Muscle layer of duodenum (tissue), 2 donors: ENCODE results near the gene HOXD11.
A peak's percentile ranks its signal among the peaks of the same experiment; 100 is the strongest.

Source experiments
- H3K27ac ChIP-seq: one replicate; pipeline ENCODE4 v1.7.0; 2013; ENCODE audit warnings: mild to moderate bottlenecking, low read length
- H3K27me3 ChIP-seq: one replicate; pipeline ENCODE4 v1.7.0; 2013; ENCODE audit warnings: low read depth, mild to moderate bottlenecking, control low read depth, low read length
- H3K36me3 ChIP-seq, 2 donors: one replicate each; pipeline ENCODE4 v1.7.0; 2013; ENCODE audit warnings: low read length in 2 of 2, control low read depth in 1 of 2, mild to moderate bottlenecking in 1 of 2; ENCODE audit not compliant: insufficient read depth in 2 of 2, control insufficient read depth in 1 of 2
- H3K4me1 ChIP-seq, 2 donors: one replicate each; pipeline ENCODE4 v1.7.0; 2013; ENCODE audit warnings: low read length in 2 of 2, mild to moderate bottlenecking in 2 of 2, control low read depth in 1 of 2, moderate library complexity in 1 of 2; ENCODE audit not compliant: insufficient read depth in 2 of 2, control insufficient read depth in 1 of 2
- H3K4me3 ChIP-seq, 2 donors: one replicate each; pipeline ENCODE4 v1.7.0; 2013; ENCODE audit warnings: low read length in 2 of 2, low read depth in 1 of 2, mild to moderate bottlenecking in 1 of 2
- H3K9me3 ChIP-seq, 2 donors: one replicate each; pipeline ENCODE4 v1.7.0; 2013; ENCODE audit warnings: low read length in 2 of 2, control low read depth in 1 of 2, mild to moderate bottlenecking in 1 of 2; ENCODE audit not compliant: control insufficient read depth in 1 of 2
- donor health status: healthy.

The HOXD11 gene

GRCh38 chr2:176135035-176135440, 28.0 kb downstream of the HOXD11 start:
- Histone ChIP-seq H3K27me3 (peaks cover 86% of the 10 kb centered on the region), H3K4me3 (no peak overlapping the region), H3K9me3 (peaks cover 0 to 5% of the 10 kb centered on the region in 2 donors), H3K27ac (no peak overlapping the region), H3K4me1 (peaks cover 0 to 14% of the 10 kb centered on the region in 2 donors), H3K36me3 (no peaks in the 10 kb centered on the region)

DNA sequence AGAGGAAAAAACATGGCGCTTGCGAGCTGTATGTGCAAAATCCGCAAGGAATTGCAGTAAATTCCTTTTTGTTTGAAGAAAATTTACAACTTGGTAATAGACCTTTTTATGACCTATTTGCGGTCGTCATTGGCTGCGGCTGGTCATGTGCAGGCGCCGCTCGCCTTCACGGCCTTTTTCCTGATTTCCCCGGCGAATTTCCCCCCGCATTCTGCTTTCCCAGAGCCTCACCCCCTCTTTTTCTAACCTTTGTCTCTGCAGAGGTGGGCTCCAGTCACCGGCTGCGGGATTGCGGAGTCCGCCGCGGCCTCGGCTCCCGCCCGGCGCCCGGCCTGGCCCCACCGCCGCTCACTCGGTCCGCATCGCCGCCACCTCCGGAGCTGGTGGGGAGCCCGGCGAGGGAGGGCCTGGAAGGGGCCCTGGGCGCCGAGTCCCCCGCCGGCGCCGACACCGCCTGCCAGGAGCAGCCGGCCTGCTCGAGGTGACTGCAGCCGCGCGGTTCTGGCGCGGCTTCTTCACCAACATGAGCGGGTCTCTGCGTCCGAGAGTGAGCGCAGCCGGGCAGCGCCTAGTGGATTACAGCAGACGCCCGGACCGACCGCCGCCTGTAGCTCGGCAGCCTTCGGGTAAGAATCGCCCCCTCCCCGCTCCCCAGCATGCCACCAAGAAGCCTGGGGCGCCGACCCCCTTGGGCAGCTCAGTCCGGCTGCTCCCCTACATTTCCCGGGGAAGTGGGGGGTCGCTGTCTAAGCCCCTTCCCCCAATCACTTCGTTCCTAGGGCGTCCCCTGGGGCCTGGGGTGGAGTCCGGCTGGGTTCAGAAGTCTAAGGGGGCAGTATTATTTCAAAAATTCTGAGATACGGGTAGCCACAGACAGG, 29.5 kb downstream of the HOXD11 start:
- Histone ChIP-seq H3K27ac (no peak overlapping the region), H3K27me3 (peaks cover 86% of the 10 kb centered on the region), H3K36me3 (no peaks in the 10 kb centered on the region), H3K9me3 (peaks cover 0 to 5% of the 10 kb centered on the region in 2 donors), H3K4me3 (peak overlapping the region; percentile 51 to 61), H3K4me1 (peaks cover 0 to 19% of the 10 kb centered on the region in 2 donors)

- H3K27me3 ChIP-seq, result peaks cover 83% of the 10 kb centered on the region
Measured at GRCh38 chr2:176137252-176137580, 30.1 kb downstream of the HOXD11 start.

DNA sequence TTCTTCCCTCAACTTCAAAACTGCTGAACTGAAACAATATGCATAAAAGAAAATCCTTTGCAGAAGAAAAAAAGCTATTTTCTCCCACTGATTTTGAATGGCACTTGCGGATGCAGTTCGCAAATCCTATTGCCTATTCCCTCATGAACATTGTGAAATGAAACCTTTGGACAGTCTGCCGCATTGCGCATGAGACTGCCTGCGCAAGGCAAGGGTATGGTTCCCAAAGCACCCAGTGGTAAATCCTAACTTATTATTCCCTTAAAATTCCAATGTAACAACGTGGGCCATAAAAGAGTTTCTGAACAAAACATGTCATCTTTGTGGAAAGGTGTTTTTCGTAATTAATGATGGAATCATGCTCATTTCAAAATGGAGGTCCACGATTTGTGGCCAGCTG, 30.8 kb downstream of the HOXD11 start:
- Histone ChIP-seq H3K36me3 (no peaks in the 10 kb centered on the region), H3K27ac (no peak overlapping the region), H3K4me1 (peaks cover 0 to 19% of the 10 kb centered on the region in 2 donors), H3K9me3 (peaks cover 0 to 5% of the 10 kb centered on the region in 2 donors), H3K4me3 (peak overlapping the region in 1 of 2 donors; percentile 17), H3K27me3 (peaks cover 83% of the 10 kb centered on the region)

More at GRCh38 chr2:176137252-176137580, 30.1 kb downstream of the HOXD11 start:
- H3K4me3 ChIP-seq, result peak overlapping the region in 1 of 2 donors; percentile 33
- H3K9me3 ChIP-seq, result peaks cover 0 to 5% of the 10 kb centered on the region in 2 donors
- no peaks in the 10 kb centered on the region for H3K36me3 ChIP-seq
- H3K4me1 ChIP-seq, result peaks cover 0 to 19% of the 10 kb centered on the region in 2 donors
- H3K27ac ChIP-seq, result no peak overlapping the region

- H3K4me1 ChIP-seq, result peaks cover 0 to 19% of the 10 kb centered on the region in 2 donors
- H3K9me3 ChIP-seq, result peaks cover 0 to 5% of the 10 kb centered on the region in 2 donors
- H3K27me3 ChIP-seq, result peaks cover 77% of the 10 kb centered on the region
- H3K36me3 ChIP-seq, result no peaks in the 10 kb centered on the region
- H3K4me3 ChIP-seq, result no peak overlapping the region
- H3K27ac ChIP-seq, result peak overlapping the region; percentile 36
Measured at GRCh38 chr2:176138526-176138922, 31.4 kb downstream of the HOXD11 start.

GRCh38 chr2:176138923-176139660, 32.0 kb downstream of the HOXD11 start:
- H3K36me3 ChIP-seq, result no peaks in the 10 kb centered on the region
- peaks cover 0 to 5% of the 10 kb centered on the region in 2 donors for H3K9me3 ChIP-seq
- no peak overlapping the region for H3K4me3 ChIP-seq
- H3K27ac ChIP-seq, result peak overlapping the region; percentile 36
- peaks cover 72% of the 10 kb centered on the region for H3K27me3 ChIP-seq
- peaks cover 0 to 19% of the 10 kb centered on the region in 2 donors for H3K4me1 ChIP-seq

GRCh38 chr2:176139661-176140512, 32.8 kb downstream of the HOXD11 start:
- peaks cover 0 to 5% of the 10 kb centered on the region in 2 donors for H3K9me3 ChIP-seq
- H3K27me3 ChIP-seq, result peaks cover 68% of the 10 kb centered on the region
- peaks cover 0 to 19% of the 10 kb centered on the region in 2 donors for H3K4me1 ChIP-seq
- H3K36me3 ChIP-seq, result no peaks in the 10 kb centered on the region
- H3K27ac ChIP-seq, result peak overlapping the region; percentile 36
- peak overlapping the region; percentile 26 to 59 for H3K4me3 ChIP-seq

DNA sequence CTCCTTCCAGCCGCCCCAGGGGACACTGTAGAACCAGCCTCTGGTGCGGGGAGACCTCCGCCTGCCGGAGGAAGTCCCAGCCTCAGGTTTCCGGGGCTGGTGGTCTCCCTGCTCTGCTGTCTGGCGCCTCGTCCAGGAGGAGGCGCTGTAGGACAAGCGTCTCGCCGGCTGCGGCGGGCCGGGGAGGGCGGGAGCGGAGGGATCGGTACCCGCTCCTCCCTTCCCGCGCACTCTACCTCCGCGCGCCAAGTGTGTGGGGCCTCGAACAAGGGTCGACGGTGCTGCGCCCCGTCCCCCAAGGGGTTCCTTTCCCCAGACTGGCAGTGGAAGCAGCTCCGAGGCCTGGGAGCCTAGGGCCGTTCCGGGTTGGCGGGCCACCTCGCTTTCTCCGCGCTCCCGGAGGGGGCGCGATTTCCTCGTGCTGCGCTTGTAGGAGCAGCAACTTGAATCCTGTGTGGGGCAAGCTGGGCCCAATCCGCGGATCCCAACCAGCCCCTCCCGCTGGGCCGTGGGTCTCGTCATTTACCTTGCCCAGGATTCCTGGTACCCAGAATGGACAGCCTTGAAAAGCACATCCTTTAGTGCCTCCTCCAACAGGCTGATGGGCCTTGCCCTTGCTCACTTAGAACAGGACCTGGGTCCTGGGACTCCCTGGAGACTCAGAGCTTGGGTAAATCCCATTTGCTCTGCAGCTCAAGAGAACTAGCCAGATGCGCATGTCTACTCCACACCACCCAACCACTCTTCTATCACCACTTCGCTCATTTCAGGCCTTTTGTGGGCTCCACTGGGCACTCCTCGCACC, 33.6 kb downstream of the HOXD11 start:
- peaks cover 0 to 19% of the 10 kb centered on the region in 2 donors for H3K4me1 ChIP-seq

DNA sequence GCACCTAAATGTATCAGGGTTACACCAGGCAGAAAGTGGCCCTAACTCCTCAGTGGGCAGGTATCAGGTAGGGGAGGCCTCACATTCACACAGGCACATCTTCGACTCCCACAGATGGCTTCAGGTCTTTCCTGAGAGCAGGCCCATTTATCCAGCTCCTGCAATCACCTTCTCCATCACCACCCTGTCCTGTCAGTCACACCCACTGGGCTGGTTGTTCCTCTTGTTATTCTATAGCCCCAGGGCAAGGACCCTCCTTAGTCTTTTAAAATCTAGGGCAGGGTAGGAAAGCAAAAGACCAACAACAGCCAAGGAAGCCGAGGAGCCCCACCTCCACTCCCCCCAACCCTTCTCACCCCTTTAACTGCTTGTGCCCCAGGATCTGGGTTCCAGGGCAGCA, 35.2 kb downstream of the HOXD11 start:
- H3K27me3 ChIP-seq, result peaks cover 70% of the 10 kb centered on the region
- no peaks in the 10 kb centered on the region for H3K36me3 ChIP-seq
- H3K4me1 ChIP-seq, result peaks cover 0 to 13% of the 10 kb centered on the region in 2 donors
- H3K27ac ChIP-seq, result no peak overlapping the region
- peaks cover 0 to 5% of the 10 kb centered on the region in 2 donors for H3K9me3 ChIP-seq
- H3K4me3 ChIP-seq, result no peak overlapping the region

More for the DNA sequence above, 33.6 kb downstream of the HOXD11 start:
- Histone ChIP-seq H3K4me3 (peak overlapping the region; percentile 26 to 59), H3K27ac (no peak overlapping the region), H3K9me3 (peaks cover 0 to under 1% of the 10 kb centered on the region in 2 donors), H3K36me3 (no peaks in the 10 kb centered on the region), H3K27me3 (peaks cover 68% of the 10 kb centered on the region)
